HepG2 (cell line): ENCODE data around the gene POLRMT. TPM values are rescaled to one million over a fixed set of nuclear protein-coding genes. Genes with fewer than 3 reads are reported as not detected.

ENCODE experiments used
- ATAC-seq: fragments of 200-7000 bp; cut with Tn5 transposase; 3 replicates; pipeline ENCODE4 v1.9.1; 2020; ENCODE audit warnings: mild to moderate bottlenecking, moderate library complexity
- BruUV-seq: library from RNA; stranded (reverse); fragments of 400-500 nt; replicated peaks from 2 replicates; lab custom pipeline; 2021; lab: Mats Ljungman, UMichigan
- CTCF ChIA-PET: fragments of 300-600 bp; formaldehyde crosslinking; extraction: SDS; loops from one replicate; lab custom pipeline; 2021; ENCODE audit warnings: low total read pairs, inconsistent platforms, low intra/inter-chr PET ratio; lab: Yijun Ruan, JAX
- POLR2A ChIA-PET: fragments of 350-600 bp; sonication (Branson Sonifier 250); formaldehyde crosslinking; loops from one replicate; lab custom pipeline; 2020; ENCODE audit warnings: antibody characterized with exemption, inconsistent platforms; lab: Yijun Ruan, JAX
- DNase-seq: peaks from one replicate; pipeline ENCODE4 v3.0.0-alpha.2; 2015; ENCODE audit warnings: low spot score
- FAIRE-seq: peaks from 3 replicates; lab custom pipeline; 2011; peaks lifted over from hg19 to GRCh38; lab: Jason Lieb, UNC
- H2AFZ ChIP-seq: one replicate; pipeline ENCODE4 v1.6.1; 2011; ENCODE audit warnings: low read length, inconsistent platforms
- H3K27ac ChIP-seq: fragments of 300-600 bp; 3 replicates; pipeline ENCODE4 v1.8.0; 2011; ENCODE audit warnings: mixed run types, mild to moderate bottlenecking, mixed read lengths, low read length, inconsistent platforms; ENCODE audit not compliant: insufficient read depth; ENCODE audit errors: extremely low read length
- H3K27me3 ChIP-seq, 2 experiments: fragments of 200-600 bp in 1 of 2; 2 replicates in 1 of 2; 3 replicates in 1 of 2; pipeline versions ENCODE4 v1.6.0 to v1.8.0; 2011; ENCODE audit warnings: low read length in 2 of 2, mild to moderate bottlenecking in 2 of 2, moderate library complexity in 2 of 2, inconsistent platforms in 1 of 2; ENCODE audit not compliant: insufficient read depth in 2 of 2, control insufficient read depth in 1 of 2
- H3K36me3 ChIP-seq, 2 experiments: fragments of 200-600 bp in 1 of 2; replicated peaks in 1 of 2; 2 replicates in 1 of 2; 3 replicates in 1 of 2; pipeline versions ENCODE4 v1.5.1 to v1.8.0; 2011; ENCODE audit warnings: low read length in 2 of 2, inconsistent platforms in 1 of 2; ENCODE audit not compliant: insufficient read depth in 2 of 2, control insufficient read depth in 1 of 2
- H3K4me1 ChIP-seq: 2 replicates; pipeline ENCODE4 v1.5.1; 2012; ENCODE audit warnings: low read length, inconsistent platforms; ENCODE audit not compliant: insufficient read depth
- H3K4me2 ChIP-seq: 2 replicates; pipeline ENCODE4 v1.6.0; 2011; ENCODE audit warnings: low read depth, low read length, inconsistent platforms
- H3K4me3 ChIP-seq, 3 experiments: fragments of 200-600 bp in 1 of 3; sonication (generic), shearing (Covaris generic) in 1 of 3; replicated peaks in 1 of 3; 2 replicates each; pipeline ENCODE4 v1.5.1; 2011 to 2016; ENCODE audit warnings: low read length in 3 of 3, inconsistent platforms in 2 of 3, low read depth in 2 of 3, mild to moderate bottlenecking in 2 of 3, control low read depth in 1 of 3, mixed read lengths in 1 of 3; ENCODE audit not compliant: insufficient read depth in 1 of 3
- H3K79me2 ChIP-seq: one replicate; pipeline ENCODE4 v1.6.1; 2011; ENCODE audit warnings: low read length, inconsistent platforms; ENCODE audit not compliant: insufficient read depth
- H3K9ac ChIP-seq: 2 replicates; pipeline ENCODE4 v1.6.0; 2011; ENCODE audit warnings: mild to moderate bottlenecking, low read depth, low read length, inconsistent platforms; ENCODE audit not compliant: insufficient read depth
- H3K9me3 ChIP-seq: 2 replicates; pipeline ENCODE4 v1.5.1; 2012; ENCODE audit warnings: mild to moderate bottlenecking, low read length
- H4K20me1 ChIP-seq: 2 replicates; pipeline ENCODE4 v1.6.0; 2011; ENCODE audit warnings: inconsistent platforms, mild to moderate bottlenecking, low read length, moderate library complexity; ENCODE audit not compliant: insufficient read depth
- ATAD3A ChIP-seq: sonication (generic); formaldehyde crosslinking; IDR thresholded peaks from 2 replicates; pipeline ENCODE4 v1.4.0; 2020; ENCODE audit warnings: missing genetic modification reagents
- EP300 ChIP-seq, 3 experiments: sonication (generic) in 1 of 3; formaldehyde crosslinking in 1 of 3; IDR thresholded peaks; 2 replicates each; pipeline versions ENCODE4 v1.5.1 to v1.6.1; 2011 to 2020; ENCODE audit warnings: low read depth in 2 of 3, low read length in 2 of 3, borderline replicate concordance in 1 of 3, improper control_type of control experiment in 1 of 3, mild to moderate bottlenecking in 1 of 3, missing genetic modification reagents in 1 of 3, moderate library complexity in 1 of 3
- MED8 ChIP-seq: sonication (generic); formaldehyde crosslinking; IDR thresholded peaks from 2 replicates; pipeline ENCODE4 v1.8.1; 2023; ENCODE audit warnings: mild to moderate bottlenecking, missing genetic modification reagents; ENCODE audit not compliant: insufficient replicate concordance
- NONO ChIP-seq, 2 experiments: fragments of 450-650 bp in 1 of 2; sonication (generic) in 1 of 2; formaldehyde crosslinking in 1 of 2; IDR thresholded peaks in 1 of 2; conservative IDR thresholded peaks in 1 of 2; 2 replicates each; pipeline versions ENCODE4 v1.6.1 to v1.8.0; 2017 to 2022; ENCODE audit warnings: mild to moderate bottlenecking in 1 of 2, missing genetic modification reagents in 1 of 2, moderate library complexity in 1 of 2
- ZNF776 ChIP-seq: sonication (generic); formaldehyde crosslinking; IDR thresholded peaks from 2 replicates; pipeline ENCODE4 v1.4.0; 2020; ENCODE audit warnings: mild to moderate bottlenecking, missing genetic modification reagents
- ZNF841 ChIP-seq: sonication (generic); formaldehyde crosslinking; IDR thresholded peaks from 2 replicates; pipeline ENCODE4 v1.8.1; 2023; ENCODE audit warnings: missing genetic modification reagents, borderline replicate concordance
- ZSCAN22 ChIP-seq: sonication (generic); formaldehyde crosslinking; IDR thresholded peaks from 2 replicates; pipeline ENCODE4 v1.4.0; 2020; ENCODE audit warnings: mild to moderate bottlenecking, missing genetic modification reagents
- WGBS: methylation state at CpG from one replicate; pipeline ENCODE4 v1.1.6; 2017; ENCODE audit warnings: low lambda C conversion rate; 5-methylcytosine and 5-hydroxymethylcytosine counted together
- in situ Hi-C: cut with HindIII; loops from 2 replicates; pipeline ENCODE4 v1.10.0; 2017; ENCODE audit warnings: low pct_unique_long_range_greater_than_20kb; ENCODE audit not compliant: extremely low pct_ligation_motif_present
- intact Hi-C: fragments of 100-400 bp; cut with micrococcal nuclease; formaldehyde crosslinking; loops from one replicate; pipeline ENCODE4 v1.10.0; 2022; ENCODE audit not compliant: unreplicated experiment
- polyA plus RNA-seq, 8 experiments: library from polyadenylated mRNA; depleted of rRNA in 3 of 8; stranded (reverse) in 7 of 8; unstranded in 1 of 8; fragments of >200 nt; fragmentation: Illumina TruSeq in 4 of 8; extraction: Trizol in 4 of 8; gene quantifications; 2 replicates each; pipeline versions ENCODE4 v1.2.1 to v1.2.3, GENCODE V29; 2011 to 2016; ENCODE audit warnings: low read depth in 4 of 8, missing spikeins in 1 of 8, mixed read lengths in 1 of 8; ENCODE audit not compliant: insufficient read depth in 1 of 8
- total RNA-seq, 5 experiments: library from RNA; depleted of rRNA; stranded (reverse); fragments of >200 nt; fragmentation: Illumina TruSeq; extraction: Trizol; gene quantifications; 2 replicates each; pipeline ENCODE4 v1.2.3, GENCODE V29; 2016; ENCODE audit warnings: low read depth in 1 of 5
- TF ChIP-seq, protein P1 (sequence below): sonication (generic); formaldehyde crosslinking; IDR thresholded peaks from 2 replicates; pipeline ENCODE4 v1.4.0; 2020; ENCODE audit warnings: mild to moderate bottlenecking, low read depth, missing genetic modification reagents
- TF ChIP-seq, protein P2 (sequence below): sonication (generic); formaldehyde crosslinking; IDR thresholded peaks from 2 replicates; pipeline ENCODE4 v1.5.0; 2020; ENCODE audit warnings: missing genetic modification reagents

Gene POLRMT
- total and polyA plus RNA-seq, 2 of the 13 experiments (the other 11 are each of a cell fraction or from before 2014, with no cell fraction given), result 78.0 to 101 TPM

DNA sequence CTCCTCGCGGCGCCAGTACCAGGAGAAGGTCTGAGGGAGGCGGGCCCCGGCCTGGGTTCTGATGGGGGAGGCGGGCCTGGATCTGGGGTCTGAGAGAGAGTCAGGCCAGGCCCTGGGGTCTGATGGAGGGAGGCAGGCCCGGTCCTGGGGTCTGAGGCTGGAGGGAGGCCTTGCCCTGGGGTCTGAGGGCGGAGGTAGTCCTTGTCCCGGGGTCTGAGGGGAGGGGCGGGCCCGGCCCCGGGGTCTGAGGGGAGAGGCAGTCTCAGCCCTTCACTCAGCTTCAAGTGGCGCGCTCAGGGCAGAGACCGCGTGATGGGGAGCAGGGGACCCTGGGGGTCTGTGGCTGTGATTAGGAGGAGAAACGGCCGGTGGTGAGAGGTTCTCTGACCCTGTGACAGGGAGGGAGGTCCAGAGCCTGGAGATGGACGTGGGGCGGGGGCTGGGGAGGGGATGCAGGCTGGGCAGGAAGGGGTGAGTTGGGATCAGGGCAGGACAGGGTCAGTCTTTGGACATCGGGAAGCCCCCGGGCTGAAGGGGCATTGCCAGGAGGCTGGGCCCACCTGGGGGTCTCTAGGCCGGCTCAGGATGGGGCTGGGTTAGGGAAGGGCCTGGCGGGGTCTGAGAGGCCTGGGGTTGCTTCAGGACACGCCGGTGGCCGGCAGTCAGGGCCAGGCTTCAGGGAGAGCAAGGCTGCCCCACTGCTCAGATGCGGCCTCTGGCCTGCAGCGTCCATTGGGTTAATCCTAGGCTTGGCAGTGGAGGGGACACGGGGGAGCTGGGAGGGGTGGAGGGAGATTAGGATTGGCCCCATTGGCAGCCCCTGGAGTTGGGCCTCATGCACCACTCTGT, 25.0 kb downstream of the POLRMT start:
- no peak for DNase-seq
- in situ Hi-C loops (no loop called here), intact Hi-C loops (no loop called here)
- BruUV-seq, result no TSS peak
- ATAC-seq, result peak; percentile 24; the same call in 2 of the 3 replicates
- H3K27me3 ChIP-seq, result no peaks in the 10 kb centered on the region
- no peaks in the 10 kb centered on the region for H3K9me3 ChIP-seq
- no peaks in the 10 kb centered on the region for H3K79me2 ChIP-seq
- TF ChIP-seq ZSCAN22 (peak; percentile 69; the same call in 1 of the 2 replicates), MED8 (CRISPR knock-in tag) (no peak)
- no peaks in the 10 kb centered on the region for H3K4me1 ChIP-seq
- H3K36me3 ChIP-seq, result no peaks in the 10 kb centered on the region
- no peak overlapping the region for H3K9ac ChIP-seq
- WGBS, result 64% methylated on average over 21 of the region's 30 CpGs
- H2AFZ ChIP-seq, result no peak overlapping the region
- H3K27ac ChIP-seq, result no peak overlapping the region
- ChIA-PET POLR2A (no interaction called here), CTCF (no interaction called here)
- no peak overlapping the region for H3K4me3 ChIP-seq
- no peaks in the 10 kb centered on the region for H4K20me1 ChIP-seq
- no peak for FAIRE-seq
- H3K4me2 ChIP-seq, result no peak overlapping the region

DNA sequence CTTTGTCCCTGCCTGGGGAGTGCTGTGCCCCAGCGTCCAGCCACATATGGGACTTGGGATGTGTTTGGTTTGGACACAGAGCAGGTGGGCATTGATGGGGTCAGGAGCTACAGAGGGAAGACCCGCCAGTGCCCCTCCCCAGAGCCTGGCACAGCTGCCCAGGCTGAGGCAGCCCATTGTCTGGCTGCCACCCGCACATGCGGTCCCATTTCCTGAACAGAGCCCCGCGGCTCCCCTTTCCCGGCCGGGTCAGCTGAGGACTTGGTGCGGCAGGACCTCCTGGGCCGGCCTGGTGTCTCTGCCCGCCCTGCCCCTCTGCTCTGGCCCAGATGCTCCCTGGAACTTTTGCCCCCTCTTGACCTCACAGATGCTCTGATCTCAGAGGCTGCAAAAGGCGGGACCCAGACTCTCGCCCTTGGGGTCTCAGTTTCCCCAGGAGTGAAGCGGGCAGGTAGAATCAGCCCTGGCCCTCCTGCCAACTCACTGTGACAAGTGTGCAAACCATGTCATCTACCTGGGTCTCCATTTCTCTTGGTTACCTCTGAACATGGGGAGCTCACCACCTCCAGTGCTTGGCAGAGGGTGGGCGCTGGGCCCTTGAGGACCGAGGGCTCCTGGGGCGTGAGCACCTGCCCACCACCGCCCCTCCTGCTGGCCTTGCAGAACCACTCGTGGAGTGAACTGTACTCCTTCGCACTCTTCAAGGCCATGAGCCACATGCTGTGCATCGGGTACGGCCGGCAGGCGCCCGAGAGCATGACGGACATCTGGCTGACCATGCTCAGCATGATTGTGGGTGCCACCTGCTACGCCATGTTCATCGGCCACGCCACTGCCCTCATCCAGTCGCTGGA, 25.8 kb downstream of the POLRMT start:
- H3K4me1 ChIP-seq, result no peaks in the 10 kb centered on the region
- no TSS peak for BruUV-seq
- DNase-seq (no peak), ATAC-seq (no peak), FAIRE-seq (no peak)
- H4K20me1 ChIP-seq, result no peaks in the 10 kb centered on the region
- H3K36me3 ChIP-seq, result no peaks in the 10 kb centered on the region
- H3K9me3 ChIP-seq, result no peaks in the 10 kb centered on the region
- POLR2A ChIA-PET, result no interaction called here
- no peak overlapping the region for H3K9ac ChIP-seq
- no peak overlapping the region for H3K4me2 ChIP-seq
- intact Hi-C loops (no loop called here), in situ Hi-C loops (no loop called here)
- no peaks in the 10 kb centered on the region for H3K79me2 ChIP-seq
- CTCF ChIA-PET, result no interaction called here
- H3K27ac ChIP-seq, result no peak overlapping the region
- TF ChIP-seq ATAD3A, result no peak
- TF ChIP-seq ZNF776, result no peak
- TF ChIP-seq, protein P1, sequence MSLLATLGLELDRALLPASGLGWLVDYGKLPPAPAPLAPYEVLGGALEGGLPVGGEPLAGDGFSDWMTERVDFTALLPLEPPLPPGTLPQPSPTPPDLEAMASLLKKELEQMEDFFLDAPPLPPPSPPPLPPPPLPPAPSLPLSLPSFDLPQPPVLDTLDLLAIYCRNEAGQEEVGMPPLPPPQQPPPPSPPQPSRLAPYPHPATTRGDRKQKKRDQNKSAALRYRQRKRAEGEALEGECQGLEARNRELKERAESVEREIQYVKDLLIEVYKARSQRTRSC (CRISPR knock-in tag), result no peak
- no peak for TF ChIP-seq ZNF841 (CRISPR knock-in tag)
- TF ChIP-seq, protein P2, sequence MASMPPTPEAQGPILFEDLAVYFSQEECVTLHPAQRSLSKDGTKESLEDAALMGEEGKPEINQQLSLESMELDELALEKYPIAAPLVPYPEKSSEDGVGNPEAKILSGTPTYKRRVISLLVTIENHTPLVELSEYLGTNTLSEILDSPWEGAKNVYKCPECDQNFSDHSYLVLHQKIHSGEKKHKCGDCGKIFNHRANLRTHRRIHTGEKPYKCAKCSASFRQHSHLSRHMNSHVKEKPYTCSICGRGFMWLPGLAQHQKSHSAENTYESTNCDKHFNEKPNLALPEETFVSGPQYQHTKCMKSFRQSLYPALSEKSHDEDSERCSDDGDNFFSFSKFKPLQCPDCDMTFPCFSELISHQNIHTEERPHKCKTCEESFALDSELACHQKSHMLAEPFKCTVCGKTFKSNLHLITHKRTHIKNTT (CRISPR knock-in tag), result no peak
- TF ChIP-seq NONO (IDR thresholded peaks at IDR 0.05), result no peak
- TF ChIP-seq NONO (CRISPR knock-in tag; conservative IDR thresholded peaks at IDR 0.05), result no peak
- TF ChIP-seq EP300 (IDR thresholded peaks at IDR 0.05; ENCODE audit: low read depth in 2 of 2, low read length in 2 of 2), result no peak
- TF ChIP-seq EP300 (CRISPR knock-in tag; IDR thresholded peaks at IDR 0.05; ENCODE audit: borderline replicate concordance), result no peak
- WGBS, result 74% methylated on average over 13 of the region's 30 CpGs
- H3K4me3 ChIP-seq, result no peak overlapping the region
- no peak overlapping the region for H2AFZ ChIP-seq
- 0 out of 5 replicates have a peak, but pooled peaks cover 0 to under 1% of the 10 kb centered on the region in 2 experiments for H3K27me3 ChIP-seq
